Measurements from ENCODE around the gene NATD1. TPM values are rescaled to one million over a fixed set of nuclear protein-coding genes. Genes with fewer than 3 reads are reported as not detected.

Gene NATD1
- total and polyA plus RNA-seq, 8 donors: 7.0 to 16.9 (median 9.4) TPM

- no peak for DNase-seq
- no peak for ATAC-seq
- intact Hi-C loops (cut with DNase I): no loop called here
- Histone ChIP-seq H3K36me3 (no peaks in the 10 kb centered on the region), H3K4me3 (no peak overlapping the region), H3K4me1 (peaks cover 17 to 85% of the 10 kb centered on the region in 2 donors), H3K27me3 (no peaks in the 10 kb centered on the region), H3K27ac (peak overlapping the region in 1 of 2 donors; percentile 83), H3K9me3 (no peaks in the 10 kb centered on the region)
- TF ChIP-seq CTCF (IDR thresholded peaks at IDR 0.05): no peak
These were observed 26.0 kb upstream of the NATD1 start for GRCh38 chr17:21279198-21279535.

- ATAC-seq (peak; percentile 18), DNase-seq (peak in 1 of 4 donors; percentile 80)
- H3K4me3 ChIP-seq: no peak overlapping the region
- H3K27me3 ChIP-seq: no peaks in the 10 kb centered on the region
- no peaks in the 10 kb centered on the region for H3K36me3 ChIP-seq
- H3K4me1 ChIP-seq: peaks cover 17 to 79% of the 10 kb centered on the region in 2 donors
- peak overlapping the region in 1 of 2 donors; percentile 83 for H3K27ac ChIP-seq
- no peak for TF ChIP-seq CTCF (IDR thresholded peaks at IDR 0.05)
- no peaks in the 10 kb centered on the region for H3K9me3 ChIP-seq
- intact Hi-C loops (cut with DNase I): no loop called here
These were observed 25.4 kb upstream of the NATD1 start for GRCh38 chr17:21278450-21279197.

GRCh38 chr17:21277332-21277731, 24.1 kb upstream of the NATD1 start:
- H3K27me3 ChIP-seq: no peaks in the 10 kb centered on the region
- TF ChIP-seq CTCF (IDR thresholded peaks at IDR 0.05): no peak
- H3K4me3 ChIP-seq: no peak overlapping the region
- H3K4me1 ChIP-seq: peaks cover 17 to 69% of the 10 kb centered on the region in 2 donors
- no peak for ATAC-seq
- no peaks in the 10 kb centered on the region for H3K9me3 ChIP-seq
- intact Hi-C loops (cut with DNase I): no loop called here
- H3K36me3 ChIP-seq: no peaks in the 10 kb centered on the region
- DNase-seq: no peak
- H3K27ac ChIP-seq: no peak overlapping the region

- DNase-seq: no peak
- ATAC-seq: no peak
- intact Hi-C loops (cut with DNase I): no loop called here
- no peaks in the 10 kb centered on the region for H3K36me3 ChIP-seq
- peak overlapping the region in 1 of 2 donors; percentile 69 for H3K27ac ChIP-seq
- H3K9me3 ChIP-seq: no peaks in the 10 kb centered on the region
- no peak for TF ChIP-seq CTCF (IDR thresholded peaks at IDR 0.05)
- H3K4me1 ChIP-seq: peaks cover 17 to 58% of the 10 kb centered on the region in 2 donors
- no peaks in the 10 kb centered on the region for H3K27me3 ChIP-seq
- peak overlapping the region; percentile 55 to 63 for H3K4me3 ChIP-seq
These were observed 23.0 kb upstream of the NATD1 start for GRCh38 chr17:21276264-21276588.

DNA sequence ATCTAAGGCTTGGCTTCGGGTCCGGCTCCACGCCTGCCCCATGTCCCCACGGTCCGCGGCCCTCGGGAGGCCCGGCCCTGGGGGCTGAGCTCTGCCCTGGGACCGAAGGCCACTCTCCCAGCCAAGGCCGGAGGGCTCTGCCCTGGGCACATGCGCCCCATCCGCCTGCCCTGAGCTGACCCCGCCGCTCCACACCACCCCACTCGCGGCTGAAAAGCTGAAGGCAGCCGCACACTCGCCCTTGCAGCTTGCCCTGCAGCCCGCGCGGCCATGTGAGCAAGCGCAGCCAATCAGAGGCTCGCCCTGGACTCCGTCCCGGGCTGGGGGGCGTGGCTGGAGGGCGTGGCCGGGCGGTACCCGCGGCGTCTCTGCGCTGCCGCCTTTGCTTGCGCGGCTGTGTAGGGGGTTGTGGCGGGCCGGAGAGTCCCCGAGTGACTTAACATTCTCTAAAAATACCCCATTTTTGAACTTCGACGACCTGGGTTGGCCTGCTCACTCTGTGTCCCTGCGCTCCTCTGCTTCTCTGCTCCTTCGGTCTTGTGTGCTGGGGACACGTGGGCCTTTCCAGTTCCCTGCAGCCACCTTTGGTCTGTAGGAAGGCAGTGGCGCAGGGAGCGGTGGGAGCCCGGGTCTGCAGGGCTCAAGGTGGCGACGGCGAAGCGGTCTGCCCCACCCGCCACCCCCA, 22.5 kb upstream of the NATD1 start:
- ATAC-seq (peak; percentile 97), DNase-seq (peak; percentile 83 to 100 (median 94))
- no peaks in the 10 kb centered on the region for H3K27me3 ChIP-seq
- H3K9me3 ChIP-seq: no peaks in the 10 kb centered on the region
- TF ChIP-seq CTCF (IDR thresholded peaks at IDR 0.05): no peak
- peak overlapping the region; percentile 55 to 63 for H3K4me3 ChIP-seq
- H3K4me1 ChIP-seq: peaks cover 17 to 54% of the 10 kb centered on the region in 2 donors
- intact Hi-C loops (cut with DNase I): no loop called here
- no peaks in the 10 kb centered on the region for H3K36me3 ChIP-seq
- peak overlapping the region in 1 of 2 donors; percentile 69 for H3K27ac ChIP-seq

Data from left lung (tissue), 10 donors.